ENCODE measurements around the gene RIPPLY2.
"Not testable (repeated sequence)": the region's sequence is repeated elsewhere in the genome, so short reads cannot be mapped to it uniquely, and the experiment has no call there.

RIPPLY2 gene

DNA sequence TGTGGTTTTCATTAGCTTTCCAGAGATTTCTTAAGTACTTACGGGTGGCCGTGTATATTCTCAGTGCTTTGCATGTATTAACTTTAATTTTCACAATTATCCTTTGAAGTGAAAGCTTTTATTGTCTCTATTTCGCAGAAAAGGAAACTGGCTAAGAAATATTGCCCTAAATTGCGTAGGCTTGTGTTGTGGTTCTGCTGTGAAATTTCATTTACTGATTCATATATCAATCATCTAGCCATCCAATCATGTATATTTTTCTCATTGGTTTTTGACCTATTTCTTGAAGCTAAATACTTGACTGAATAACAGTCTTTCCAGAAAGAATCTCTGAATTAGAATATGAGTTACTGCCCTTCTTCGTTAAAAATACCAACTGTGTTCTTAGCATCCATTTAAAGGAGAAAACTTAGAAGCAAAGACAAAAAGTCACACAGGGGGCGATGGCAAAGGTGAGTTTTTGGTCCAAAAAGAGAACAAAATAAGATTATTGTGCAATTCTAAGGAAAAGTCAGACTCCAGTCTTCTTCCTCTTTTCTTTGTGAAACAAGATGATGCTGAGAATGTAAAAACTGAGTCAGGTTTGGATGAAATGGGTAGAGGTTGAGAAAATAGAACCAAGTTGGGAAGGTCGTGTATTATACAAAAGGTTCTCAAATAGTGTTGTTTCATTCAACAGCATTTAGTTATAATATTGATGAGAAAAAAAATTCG lies 7.8 kb downstream of the RIPPLY2 start:
- peak; percentile 50 for DNase-seq

- no peak for DNase-seq
Measured at GRCh38 chr6:83862776-83863471, 9.8 kb downstream of the RIPPLY2 start.

- DNase-seq, result no peak
Measured at GRCh38 chr6:83867043-83867442, 13.9 kb downstream of the RIPPLY2 start.

DNA sequence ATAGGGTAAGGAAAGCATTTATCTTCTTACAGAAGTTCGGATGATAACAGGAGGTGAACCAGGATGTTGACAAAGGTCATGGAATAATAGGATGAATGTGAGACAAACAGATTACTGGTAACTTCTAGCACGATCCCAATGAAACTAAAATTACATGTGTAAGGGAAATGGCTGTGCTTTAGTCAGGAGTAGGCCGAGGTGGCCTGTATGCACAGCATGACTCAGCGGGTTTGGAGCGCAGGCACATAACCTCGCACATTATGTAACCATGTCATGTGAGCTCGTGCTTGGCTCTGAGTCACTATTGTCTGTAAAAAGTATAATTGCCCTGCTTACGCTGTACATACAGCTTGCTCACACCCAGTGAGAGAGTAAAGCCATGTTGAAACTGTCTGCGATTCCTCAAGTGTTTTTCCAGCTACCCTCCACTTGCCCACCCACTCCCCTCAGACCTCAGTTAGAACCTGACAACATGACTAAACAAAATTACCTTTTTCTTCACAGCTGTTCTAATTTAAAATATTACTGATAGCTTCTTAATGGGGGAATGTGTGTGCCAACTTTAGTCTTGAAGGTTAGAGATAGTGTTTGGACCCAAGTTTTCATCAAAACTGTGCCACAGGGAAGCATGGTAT lies 14.5 kb downstream of the RIPPLY2 start:
- peak; percentile 96 for DNase-seq

DNA sequence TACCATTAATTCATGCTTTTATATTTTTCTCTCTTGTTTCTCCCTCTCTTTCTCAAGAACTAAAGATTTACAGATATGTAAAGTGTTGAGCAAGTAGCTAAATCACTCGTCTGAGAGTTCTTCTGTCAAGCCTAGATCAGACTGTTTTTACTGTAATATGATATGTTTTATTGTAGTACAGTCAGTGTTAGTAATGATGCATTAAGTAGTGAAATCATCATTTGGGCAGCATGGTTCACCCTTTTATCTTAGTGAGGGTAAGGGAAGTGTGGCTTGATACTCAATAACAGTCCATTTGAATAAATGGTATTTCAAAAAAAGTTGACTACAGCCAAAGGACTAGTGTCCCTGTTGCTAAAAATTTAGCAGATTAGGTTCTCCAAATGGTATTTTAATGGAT lies 15.5 kb downstream of the RIPPLY2 start:
- peak; percentile 49 for DNase-seq

GRCh38 chr6:83870649-83871048 lies 17.5 kb downstream of the RIPPLY2 start:
- no peak for DNase-seq

- peak; percentile 3 for DNase-seq
Measured at GRCh38 chr6:83872386-83873118, 19.4 kb downstream of the RIPPLY2 start.

DNA sequence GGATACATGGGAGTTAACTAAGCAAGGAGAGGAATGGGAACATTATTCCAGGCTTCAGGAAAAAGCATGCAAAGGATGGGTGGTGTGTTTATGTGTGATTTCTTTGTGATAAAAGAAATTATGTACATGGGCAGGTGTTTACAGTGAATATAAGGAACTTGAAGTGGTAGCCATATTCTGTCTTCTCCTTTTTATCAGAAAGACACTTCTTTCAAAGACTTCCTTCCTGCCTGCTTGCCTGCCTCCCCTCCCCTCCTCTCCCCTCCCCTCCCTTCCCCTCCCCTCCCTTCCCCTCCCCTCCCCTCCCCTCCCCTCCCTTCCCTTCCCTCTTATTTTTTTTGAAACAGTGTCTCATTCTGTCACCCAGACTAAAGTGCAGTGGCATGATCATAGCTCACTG lies 20.7 kb downstream of the RIPPLY2 start:
- DNase-seq, result no peak

- peak; percentile 9 for DNase-seq
Measured at GRCh38 chr6:83875843-83876242, 22.7 kb downstream of the RIPPLY2 start.

DNA sequence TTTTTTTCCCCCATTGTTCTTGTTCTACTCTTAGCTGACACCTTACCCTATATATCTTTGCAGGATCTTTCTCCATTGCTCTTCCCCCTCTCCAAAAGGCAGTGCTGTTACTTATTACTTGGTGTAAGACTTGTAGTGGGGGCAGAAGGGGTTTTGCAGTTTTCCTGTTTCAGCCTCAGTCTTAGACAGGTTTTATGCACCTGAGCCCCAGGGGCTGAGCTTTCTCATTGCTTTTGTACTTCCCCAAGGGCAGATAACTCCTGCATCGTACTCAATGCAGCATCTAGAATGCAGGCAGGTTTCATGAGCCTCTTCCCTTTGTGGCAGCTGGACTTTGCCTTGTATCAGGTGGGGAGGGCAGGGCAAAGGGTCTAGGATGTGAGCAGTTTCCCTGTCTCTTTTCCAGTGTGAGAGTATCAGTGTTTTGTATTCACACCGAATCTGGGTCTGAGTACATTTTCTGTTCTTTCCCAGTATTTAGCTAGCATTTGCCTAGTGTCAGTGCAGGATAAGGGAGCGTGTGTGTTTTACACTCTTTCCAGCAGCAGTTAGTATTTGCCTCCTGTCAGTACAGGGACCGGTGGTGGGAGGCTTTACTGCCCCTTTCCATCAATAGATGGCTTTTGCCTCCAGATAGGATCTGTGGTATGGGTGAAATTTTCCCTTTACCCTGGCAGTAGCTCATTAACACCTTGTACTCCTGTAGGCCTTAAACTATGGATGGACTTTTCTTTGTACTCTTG lies 25.9 kb downstream of the RIPPLY2 start:
- no peak for DNase-seq

GRCh38 chr6:83879746-83880145 lies 26.6 kb downstream of the RIPPLY2 start:
- no peak for DNase-seq

DNA sequence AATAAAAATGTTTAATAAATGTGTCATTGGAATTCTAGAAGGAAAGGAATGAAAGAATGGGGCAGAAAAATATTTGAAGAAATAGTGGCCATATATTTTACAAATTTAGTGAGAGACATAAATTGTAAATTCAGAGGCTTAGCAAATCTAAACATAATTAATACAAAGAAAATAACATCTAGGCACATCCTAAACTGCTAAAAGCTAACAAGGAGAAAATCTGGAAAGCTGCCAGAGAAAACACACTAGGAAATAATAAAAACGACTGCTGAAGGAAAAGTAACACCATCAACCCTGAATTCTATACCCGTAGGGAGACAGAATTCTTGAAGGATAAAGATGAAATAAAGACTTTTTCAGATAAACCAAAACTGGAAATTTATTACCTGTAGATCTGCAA lies 30.1 kb downstream of the RIPPLY2 start:
- DNase-seq, result no peak

DNA sequence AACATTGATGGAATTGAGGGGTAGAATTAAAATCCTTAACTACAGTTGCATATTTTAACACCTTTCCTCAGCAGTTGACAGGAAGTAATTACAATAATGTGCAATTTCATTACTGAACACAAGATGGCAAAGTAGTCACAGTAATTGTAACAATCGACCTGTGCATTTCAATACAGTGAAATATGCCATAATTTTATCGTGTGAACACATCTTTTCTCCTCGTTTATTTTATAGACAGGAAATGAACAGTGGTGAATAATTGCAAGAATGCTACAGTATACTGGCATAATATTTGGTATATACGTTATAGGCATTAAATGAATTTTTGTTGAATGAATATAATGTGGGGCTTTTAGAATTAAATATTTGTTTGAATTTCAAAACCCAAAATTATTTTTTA lies 31.4 kb downstream of the RIPPLY2 start:
- DNase-seq, result peak; percentile 52

DNA sequence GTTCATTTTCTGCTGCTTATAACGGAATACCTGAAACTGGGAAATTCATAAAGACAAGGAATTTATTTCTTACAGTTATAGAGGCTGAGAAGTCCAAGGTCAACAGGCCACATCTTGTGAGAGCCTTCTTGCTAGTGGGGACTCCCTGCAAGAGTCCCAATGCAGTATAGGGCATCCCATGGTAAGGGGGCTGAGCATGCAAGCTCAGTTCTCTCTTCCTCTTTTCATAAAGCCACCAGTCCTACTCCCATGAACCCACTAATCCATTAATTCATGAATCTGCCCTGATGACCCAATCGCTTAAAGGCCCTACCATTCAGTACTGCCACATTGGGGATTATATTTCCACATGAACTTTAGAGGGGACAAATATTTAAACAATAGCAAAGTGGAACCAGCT lies 32.8 kb downstream of the RIPPLY2 start:
- DNase-seq, result peak; percentile 18

- peak; percentile 21 for DNase-seq
Measured at GRCh38 chr6:83889621-83890020, 36.5 kb downstream of the RIPPLY2 start.

DNA sequence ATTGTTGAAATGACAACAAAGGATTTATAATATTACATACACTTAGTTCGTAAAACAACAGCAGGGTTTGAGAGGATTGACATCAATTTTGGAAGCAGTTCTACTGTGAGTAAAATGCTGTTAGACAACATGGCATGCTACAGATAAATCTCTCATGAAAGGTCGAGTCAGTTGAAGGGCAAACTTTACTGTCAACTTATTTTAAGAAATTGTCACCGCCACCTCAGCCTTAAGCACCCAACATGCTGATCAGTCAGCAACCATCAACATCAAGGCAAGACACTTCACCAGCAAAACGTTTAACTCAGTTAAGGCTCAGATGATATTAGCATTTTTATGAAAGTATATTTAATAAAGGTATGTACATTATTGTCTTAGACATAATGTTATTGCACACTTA lies 37.4 kb downstream of the RIPPLY2 start:
- DNase-seq, result no peak

GRCh38 chr6:83891586-83891985 lies 38.4 kb downstream of the RIPPLY2 start:
- DNase-seq, result no peak

DNA sequence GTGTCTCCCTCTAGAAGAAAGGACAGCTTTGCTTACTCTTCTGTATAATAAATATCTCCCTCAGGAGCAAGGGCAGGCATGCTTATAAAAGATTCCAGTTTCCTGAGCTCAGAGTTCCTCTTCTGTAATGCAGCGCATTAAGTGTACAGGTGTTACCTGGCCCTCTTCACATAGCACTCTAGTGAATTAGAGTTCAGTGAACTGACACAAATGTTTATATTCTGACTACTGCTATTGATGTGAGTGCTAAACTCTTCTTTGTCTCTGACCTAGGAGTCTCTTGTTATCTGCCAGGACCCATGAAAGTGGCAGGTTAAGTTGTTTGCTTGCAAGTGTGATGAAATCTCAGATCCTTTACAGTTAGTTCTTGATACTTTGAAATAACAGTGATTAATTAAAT lies 39.9 kb downstream of the RIPPLY2 start:
- DNase-seq, result no peak

DNA sequence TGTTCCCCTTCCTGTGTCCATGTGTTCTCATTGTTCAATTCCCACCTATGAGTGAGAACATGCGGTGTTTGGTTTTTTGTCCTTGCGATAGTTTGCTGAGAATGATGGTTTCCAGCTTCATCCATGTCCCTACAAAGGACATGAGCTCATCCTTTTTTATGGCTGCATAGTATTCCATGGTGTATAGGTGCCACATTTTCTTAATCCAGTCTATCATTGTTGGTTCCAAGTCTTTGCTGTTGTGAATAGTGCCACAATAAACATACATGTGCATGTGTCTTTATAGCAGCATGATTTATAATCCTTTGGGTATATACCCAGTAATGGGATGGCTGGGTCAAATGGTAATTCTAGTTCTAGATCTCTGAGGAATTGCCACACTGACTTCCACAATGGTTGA lies 43.9 kb downstream of the RIPPLY2 start:
- not testable (repeated sequence) for DNase-seq

DNA sequence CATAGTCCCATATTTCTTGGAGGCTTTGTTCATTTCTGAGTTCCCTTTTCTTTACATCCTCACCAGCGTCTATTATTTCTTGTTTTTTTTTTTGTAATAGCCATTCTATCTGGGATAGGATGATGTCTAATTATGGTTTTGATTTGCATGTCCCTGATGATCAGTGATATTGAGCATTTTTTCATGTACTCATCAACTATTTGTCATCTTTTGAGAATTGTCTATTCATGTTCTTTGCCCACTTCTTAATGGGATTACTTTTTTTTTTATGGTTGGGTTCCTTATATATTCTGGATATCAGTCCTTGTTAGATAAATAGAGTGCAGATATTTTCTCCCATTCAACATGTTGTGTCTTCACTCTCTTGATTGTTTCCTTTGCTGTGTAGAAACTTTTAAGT lies 48.5 kb downstream of the RIPPLY2 start:
- no peak for DNase-seq

DNA sequence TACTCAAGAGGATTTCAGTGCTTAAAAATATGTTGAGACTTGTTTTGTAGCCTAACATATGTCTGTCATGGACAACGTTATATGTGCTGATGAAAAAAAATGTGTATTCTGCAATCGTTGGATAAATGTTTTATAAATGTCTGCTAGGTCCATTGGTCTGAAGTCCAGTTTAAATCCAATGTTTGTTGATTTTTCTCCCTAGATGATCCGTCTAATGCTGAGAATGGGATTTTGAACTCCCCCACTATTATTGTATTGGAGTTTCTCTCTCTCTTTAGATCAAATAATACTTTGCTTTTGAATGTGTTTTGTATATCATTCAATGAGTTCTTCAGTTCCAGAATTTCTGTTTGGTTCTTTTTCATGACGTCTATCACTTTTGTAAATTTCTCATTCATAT lies 51.2 kb downstream of the RIPPLY2 start:
- no peak for DNase-seq

DNA sequence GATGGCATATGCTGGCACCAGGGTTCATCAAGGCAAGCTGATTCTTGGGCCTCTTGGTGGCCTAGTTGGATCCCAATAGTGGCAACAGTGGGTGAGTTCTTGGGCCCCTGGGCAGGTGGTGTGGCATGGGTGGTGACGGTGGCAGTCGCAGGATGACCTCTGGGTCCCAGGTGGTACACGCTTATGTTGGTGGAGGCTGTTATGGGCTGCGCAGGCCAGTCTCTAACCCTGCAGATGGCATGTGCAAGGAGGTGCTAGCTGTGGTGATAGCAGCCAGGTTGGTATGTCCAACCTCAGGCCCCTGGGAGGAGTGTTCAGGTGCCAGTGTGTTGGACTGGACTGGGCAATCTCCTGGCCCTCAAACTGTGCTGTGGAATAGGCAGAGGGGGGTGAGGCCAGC lies 52.5 kb downstream of the RIPPLY2 start:
- no peak for DNase-seq

Measured in suppressor macrophage treated with lipopolysaccharide for 4 hours (primary cell).